Immature natural killer cell (primary cell): ENCODE results near the gene RHOXF2. TPM values are rescaled to one million over a fixed set of nuclear protein-coding genes. Genes with fewer than 3 reads are reported as not detected.

Experiments used
- polyA plus RNA-seq, 3 donors: library from polyadenylated mRNA; unstranded; fragments of 300-500 nt; fragmentation: Illumina TruSeq; gene quantifications; one replicate each; pipeline ENCODE4 v1.2.3, GENCODE V29; 2021

RHOXF2 gene
- polyA plus RNA-seq, 3 donors from 2014 or later = 0.12 TPM; not detected in 2

Other genes starting within 250 kb of the RHOXF2 start
- gene NKAP, start 214.9 kb upstream of the RHOXF2 start, polyA plus RNA-seq = 1 to 10 TPM; 1.3 to 4.7 (median 1.8) TPM
- gene RHOXF2B, start 80.9 kb upstream of the RHOXF2 start, polyA plus RNA-seq = not detected
- not detected for gene RHOXF1, start 42.7 kb upstream of the RHOXF2 start, polyA plus RNA-seq
- 10 to 100 TPM in 1 of 3 donors, 1 to 10 TPM in 2; 7.3 to 13.6 (median 9.1) TPM for gene ZBTB33, start 92.2 kb downstream of the RHOXF2 start, polyA plus RNA-seq
- gene TMEM255A, start 152.8 kb downstream of the RHOXF2 start, polyA plus RNA-seq = 1 to 10 TPM in 1 of 3 donors, under 1 TPM in 1, not detected in 1; 0.96 to 4.0 TPM
- gene ATP1B4, start 203.5 kb downstream of the RHOXF2 start, polyA plus RNA-seq = not detected